Lower leg skin (tissue), 4 donors: Measurements from ENCODE around the gene UBE2G1. TPM values are rescaled to one million over a fixed set of nuclear protein-coding genes. Genes with fewer than 3 reads are reported as not detected.

Experiments used
- DNase-seq, 2 donors: peaks; one replicate each; pipeline ENCODE4 v3.0.0-alpha.2; 2019; ENCODE audit warnings: low spot score in 2 of 2
- H3K4me3 ChIP-seq: fragments of 200-600 bp; sonication (generic); 2 replicates; pipeline ENCODE4 v1.5.1; 2017; ENCODE audit warnings: mild to moderate bottlenecking, low read depth; ENCODE audit not compliant: poor library complexity, severe bottlenecking
- CTCF ChIP-seq, 3 donors: fragments of 450-650 bp; IDR thresholded peaks; one replicate each; pipeline ENCODE4 v1.5.1; 2016; ENCODE audit warnings: antibody characterized with exemption in 3 of 3, mild to moderate bottlenecking in 3 of 3, moderate library complexity in 2 of 3
- POLR2A ChIP-seq, 2 donors: fragments of 450-650 bp; IDR thresholded peaks; one replicate each; pipeline ENCODE4 v1.6.1; 2016 to 2017; ENCODE audit warnings: antibody characterized with exemption in 2 of 2, mild to moderate bottlenecking in 1 of 2, moderate library complexity in 1 of 2
- WGBS, 2 donors: methylation state at CpG; one replicate each; pipeline ENCODE4 v1.1.5; 2018; 5-methylcytosine and 5-hydroxymethylcytosine counted together
- intact Hi-C: fragments of 100-400 bp; cut with DNase I; formaldehyde crosslinking; loops from one replicate; pipeline ENCODE4 v1.15.0; 2023; ENCODE audit warnings: low total_unique reads
- total RNA-seq, 4 donors: library from RNA; depleted of rRNA; stranded (reverse); fragments of >200 nt; gene quantifications; one replicate each; pipeline ENCODE4 v1.1.0, GENCODE V29; 2016

UBE2G1 gene
- total RNA-seq, 4 donors from 2014 or later, result 72.3 to 84.3 (median 78.5) TPM

- 92% methylated on average over 5 of the region's 5 CpGs for WGBS, 2 donors
- DNase-seq, result no peak
- TF ChIP-seq POLR2A (IDR thresholded peaks at IDR 0.05) (no peak), CTCF (IDR thresholded peaks at IDR 0.05) (no peak)
- no peak overlapping the region for H3K4me3 ChIP-seq
- intact Hi-C loops, result no loop called here
These were observed 90.0 kb downstream of the UBE2G1 start for GRCh38 chr17:4276514-4276913.

DNA sequence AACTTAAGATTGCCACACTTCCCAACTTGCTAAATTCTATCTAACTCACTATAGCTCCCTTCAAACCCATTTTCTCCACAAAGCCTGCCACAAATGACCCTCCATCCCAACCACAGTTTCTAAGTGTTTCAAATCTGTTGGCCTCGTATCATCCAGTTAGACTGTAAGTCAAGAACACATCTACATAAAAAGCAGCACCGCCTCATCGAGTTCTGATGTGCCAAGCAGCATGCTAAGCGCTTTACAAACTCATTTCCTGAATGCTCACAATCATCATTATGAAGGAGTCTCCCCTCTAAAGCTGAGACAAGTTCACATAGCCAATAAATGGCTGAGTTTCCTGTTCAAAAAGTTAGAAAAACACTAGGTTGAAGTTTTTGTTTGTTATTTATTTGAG lies 93.5 kb downstream of the UBE2G1 start:
- DNase-seq, result no peak
- 64 to 70% methylated on average over 4 of the region's 4 CpGs for WGBS, 2 donors
- TF ChIP-seq CTCF (IDR thresholded peaks at IDR 0.05) (no peak), POLR2A (IDR thresholded peaks at IDR 0.05) (no peak)

DNA sequence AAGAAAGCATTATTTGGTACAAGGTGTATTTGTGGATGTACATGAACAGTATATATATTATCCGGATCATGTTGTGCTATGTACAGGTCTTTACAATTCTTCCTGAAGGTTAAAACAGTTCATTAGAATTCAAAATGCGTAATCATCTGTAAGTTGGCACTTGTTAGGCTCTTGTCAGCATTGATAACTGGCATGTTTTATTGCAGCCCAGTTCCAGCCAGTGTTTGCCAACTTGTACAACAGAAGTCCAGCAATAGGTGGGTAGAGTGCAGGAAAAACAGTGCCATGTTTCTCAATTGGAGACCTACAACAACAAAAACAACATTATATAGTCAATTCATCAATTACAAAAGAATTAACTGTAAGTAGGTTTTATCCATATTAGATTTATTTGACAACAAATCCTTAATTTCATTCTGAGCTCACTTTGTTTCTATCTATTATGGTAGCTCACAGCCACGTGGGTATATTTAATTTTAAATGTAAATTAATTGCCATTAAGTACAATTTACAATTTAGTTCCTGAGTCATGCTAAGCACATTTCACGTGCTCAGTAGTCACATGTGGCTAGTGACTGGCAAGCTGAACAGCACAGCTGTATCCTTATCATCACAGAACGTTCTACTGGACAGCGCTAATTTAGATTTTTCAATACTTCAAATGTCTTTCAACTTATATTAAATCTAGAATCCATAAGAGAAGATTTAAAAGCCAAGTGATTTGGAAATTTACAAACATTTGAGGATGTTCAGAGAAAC lies 94.1 kb downstream of the UBE2G1 start:
- WGBS, 2 donors, result 61 to 69% methylated on average over 6 of the region's 6 CpGs
- no peak for TF ChIP-seq CTCF (IDR thresholded peaks at IDR 0.05)
- no peak for TF ChIP-seq POLR2A (IDR thresholded peaks at IDR 0.05)
- intact Hi-C loops, result no loop called here

More for the DNA sequence above, 93.5 kb downstream of the UBE2G1 start:
- intact Hi-C loops, result no loop called here
- H3K4me3 ChIP-seq, result no peak overlapping the region

DNA sequence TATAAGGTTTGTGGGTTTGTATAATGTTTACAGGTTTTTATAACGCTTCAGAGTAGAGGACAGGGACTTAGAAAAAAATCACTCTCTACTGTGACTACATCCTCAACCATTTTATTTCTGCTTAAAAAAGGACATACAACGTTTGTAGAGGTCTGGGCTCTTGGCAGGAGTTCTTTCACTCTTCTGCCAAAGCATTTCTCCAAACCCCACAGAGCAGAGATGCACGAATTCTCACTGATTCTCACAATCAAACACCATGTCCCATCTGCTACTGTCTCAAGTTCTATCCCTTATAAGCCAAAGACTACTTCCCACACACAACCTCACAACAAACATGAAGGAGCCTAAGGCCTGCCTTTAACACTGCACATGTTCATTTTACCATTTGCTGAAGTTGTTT lies 95.7 kb downstream of the UBE2G1 start:
- DNase-seq, result no peak
- no peak for TF ChIP-seq POLR2A (IDR thresholded peaks at IDR 0.05)
- no peak for TF ChIP-seq CTCF (IDR thresholded peaks at IDR 0.05)
- 46 to 64% methylated on average over 3 of the region's 3 CpGs for WGBS, 2 donors
- H3K4me3 ChIP-seq, result no peak overlapping the region
- intact Hi-C loops, result no loop called here

More for the DNA sequence above, 94.1 kb downstream of the UBE2G1 start:
- H3K4me3 ChIP-seq, result no peak overlapping the region
- no peak for DNase-seq

- TF ChIP-seq POLR2A (IDR thresholded peaks at IDR 0.05), result no peak
- no peak for TF ChIP-seq CTCF (IDR thresholded peaks at IDR 0.05)
- 88 to 96% methylated on average over 4 of the region's 4 CpGs for WGBS, 2 donors
- no peak for DNase-seq
- no peak overlapping the region for H3K4me3 ChIP-seq
- intact Hi-C loops, result no loop called here
These were observed 96.6 kb downstream of the UBE2G1 start for GRCh38 chr17:4269915-4270314.

DNA sequence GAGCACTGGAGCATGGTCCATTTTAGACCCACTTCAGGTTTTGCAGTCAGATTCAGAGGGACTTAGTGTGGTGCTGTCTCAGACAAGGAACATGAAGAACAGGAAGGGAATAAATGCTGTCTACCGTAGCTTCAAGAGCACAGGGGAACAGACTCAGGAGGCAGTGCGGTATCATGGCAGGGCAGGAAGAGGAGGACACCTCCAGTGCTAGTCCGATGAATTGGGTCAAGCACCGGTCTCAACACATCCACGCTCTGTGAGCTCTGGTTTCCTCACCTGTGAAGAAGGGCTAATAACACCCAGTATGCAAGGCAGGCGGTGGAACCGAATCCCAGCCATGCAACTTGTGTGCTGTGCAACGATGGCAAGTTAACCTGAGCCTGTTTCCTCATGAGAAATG lies 99.1 kb downstream of the UBE2G1 start:
- WGBS, 2 donors, result 95% methylated on average over 8 of the region's 8 CpGs
- intact Hi-C loops, result no loop called here
- TF ChIP-seq CTCF (IDR thresholded peaks at IDR 0.05) (no peak), POLR2A (IDR thresholded peaks at IDR 0.05) (no peak)
- no peak for DNase-seq
- no peak overlapping the region for H3K4me3 ChIP-seq
